Measurements from ENCODE around the gene PAXX. TPM values are rescaled to one million over a fixed set of nuclear protein-coding genes. Genes with fewer than 3 reads are reported as not detected.

Gene PAXX
- total RNA-seq, 4 donors from 2014 or later = 52.3 to 92.4 (median 63.0) TPM

GRCh38 chr9:137015540-137015930, 23.3 kb downstream of the PAXX start:
- no peak for DNase-seq
- Histone ChIP-seq H3K27ac (no peak overlapping the region), H3K4me3 (no peak overlapping the region), H3K9me3 (no peaks in the 10 kb centered on the region), H3K27me3 (no peaks in the 10 kb centered on the region), H3K36me3 (peaks cover 0 to 56% (median 0%) of the 10 kb centered on the region in 3 donors), H3K4me1 (no peaks in the 10 kb centered on the region)
- no peak for TF ChIP-seq CTCF (IDR thresholded peaks at IDR 0.05)

- Histone ChIP-seq H3K9me3 (no peaks in the 10 kb centered on the region), H3K27ac (no peak overlapping the region), H3K36me3 (peaks cover 0 to 55% (median 0%) of the 10 kb centered on the region in 3 donors), H3K4me1 (no peaks in the 10 kb centered on the region), H3K4me3 (no peak overlapping the region), H3K27me3 (no peaks in the 10 kb centered on the region)
- TF ChIP-seq CTCF (IDR thresholded peaks at IDR 0.05) (no peak), POLR2A (IDR thresholded peaks at IDR 0.05) (no peak)
- no peak for DNase-seq
Measured at GRCh38 chr9:137015976-137016375, 23.8 kb downstream of the PAXX start.

- no peaks in the 10 kb centered on the region for H3K27me3 ChIP-seq
- no peak for TF ChIP-seq POLR2A (IDR thresholded peaks at IDR 0.05)
- no peak for TF ChIP-seq CTCF (IDR thresholded peaks at IDR 0.05)
- peaks cover 0 to 51% (median 0%) of the 10 kb centered on the region in 3 donors for H3K36me3 ChIP-seq
- no peak overlapping the region for H3K4me3 ChIP-seq
- DNase-seq = no peak
- H3K9me3 ChIP-seq = no peaks in the 10 kb centered on the region
- peaks cover 0 to 2% (median 0%) of the 10 kb centered on the region in 4 donors for H3K4me1 ChIP-seq
- no peak overlapping the region for H3K27ac ChIP-seq
Measured at GRCh38 chr9:137016436-137016835, 24.2 kb downstream of the PAXX start.

GRCh38 chr9:137017071-137017470, 24.8 kb downstream of the PAXX start:
- Histone ChIP-seq H3K36me3 (peaks cover 0 to 44% (median 0%) of the 10 kb centered on the region in 3 donors), H3K27me3 (no peaks in the 10 kb centered on the region), H3K9me3 (no peaks in the 10 kb centered on the region), H3K27ac (no peak overlapping the region), H3K4me3 (no peak overlapping the region), H3K4me1 (peaks cover 0 to 6% (median 0%) of the 10 kb centered on the region in 4 donors)
- no peak for DNase-seq
- TF ChIP-seq POLR2A (IDR thresholded peaks at IDR 0.05) (no peak), CTCF (IDR thresholded peaks at IDR 0.05) (no peak)

GRCh38 chr9:137017791-137018497, 25.7 kb downstream of the PAXX start:
- DNase-seq = no peak
- H3K36me3 ChIP-seq = peaks cover 0 to 37% (median 0%) of the 10 kb centered on the region in 3 donors
- TF ChIP-seq CTCF (IDR thresholded peaks at IDR 0.05) = no peak
- TF ChIP-seq POLR2A (IDR thresholded peaks at IDR 0.05) = no peak
- H3K4me3 ChIP-seq = no peak overlapping the region
- H3K9me3 ChIP-seq = no peaks in the 10 kb centered on the region
- H3K27me3 ChIP-seq = no peaks in the 10 kb centered on the region
- H3K27ac ChIP-seq = no peak overlapping the region
- peaks cover 0 to 13% (median 2%) of the 10 kb centered on the region in 4 donors for H3K4me1 ChIP-seq

Data from Peyer's patch (tissue), 4 donors.